GOT3 (cell line): ENCODE measurements around the gene ABI2.

Experiments used
- DNase-seq: peaks from one replicate; lab custom pipeline; 2025; ENCODE audit warnings: mixed read lengths; lab: John Stamatoyannopoulos, UW

ABI2 gene

GRCh38 chr2:203484266-203485112, 156.3 kb downstream of the ABI2 start:
- DNase-seq = no peak

- DNase-seq = no peak
Observed at GRCh38 chr2:203489531-203489930, 161.3 kb downstream of the ABI2 start.

GRCh38 chr2:203490391-203490790, 162.2 kb downstream of the ABI2 start:
- DNase-seq = no peak

DNA sequence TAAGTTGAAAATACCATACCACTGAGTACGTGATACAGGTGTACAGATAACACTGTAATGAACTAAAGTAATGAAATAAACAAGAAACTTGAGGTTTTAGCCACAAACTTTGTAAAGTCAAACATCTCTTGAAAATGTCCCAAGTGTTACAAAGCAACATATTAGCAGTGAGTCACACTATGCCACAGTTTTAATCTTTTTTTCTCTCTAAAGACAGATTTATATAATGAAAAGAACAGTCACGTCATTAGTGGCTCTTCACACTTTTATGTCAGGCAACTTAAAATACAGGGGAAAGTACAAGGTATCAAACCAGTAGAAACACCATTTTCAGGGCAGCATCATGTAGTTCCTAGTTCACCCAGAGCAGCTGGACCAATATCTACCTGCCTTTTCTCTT, 164.8 kb downstream of the ABI2 start:
- DNase-seq = no peak
